Smooth muscle cell of the brain vasculature (primary cell): ENCODE results near the gene DIP2B.
"Not testable (repeated sequence)": the region's sequence is repeated elsewhere in the genome, so short reads cannot be mapped to it uniquely, and the experiment has no call there.

Experiments used
- DNase-seq: peaks from one replicate; pipeline ENCODE4 v3.0.0-alpha.2; 2012; ENCODE audit warnings: low read depth, low spot score

Gene DIP2B

DNA sequence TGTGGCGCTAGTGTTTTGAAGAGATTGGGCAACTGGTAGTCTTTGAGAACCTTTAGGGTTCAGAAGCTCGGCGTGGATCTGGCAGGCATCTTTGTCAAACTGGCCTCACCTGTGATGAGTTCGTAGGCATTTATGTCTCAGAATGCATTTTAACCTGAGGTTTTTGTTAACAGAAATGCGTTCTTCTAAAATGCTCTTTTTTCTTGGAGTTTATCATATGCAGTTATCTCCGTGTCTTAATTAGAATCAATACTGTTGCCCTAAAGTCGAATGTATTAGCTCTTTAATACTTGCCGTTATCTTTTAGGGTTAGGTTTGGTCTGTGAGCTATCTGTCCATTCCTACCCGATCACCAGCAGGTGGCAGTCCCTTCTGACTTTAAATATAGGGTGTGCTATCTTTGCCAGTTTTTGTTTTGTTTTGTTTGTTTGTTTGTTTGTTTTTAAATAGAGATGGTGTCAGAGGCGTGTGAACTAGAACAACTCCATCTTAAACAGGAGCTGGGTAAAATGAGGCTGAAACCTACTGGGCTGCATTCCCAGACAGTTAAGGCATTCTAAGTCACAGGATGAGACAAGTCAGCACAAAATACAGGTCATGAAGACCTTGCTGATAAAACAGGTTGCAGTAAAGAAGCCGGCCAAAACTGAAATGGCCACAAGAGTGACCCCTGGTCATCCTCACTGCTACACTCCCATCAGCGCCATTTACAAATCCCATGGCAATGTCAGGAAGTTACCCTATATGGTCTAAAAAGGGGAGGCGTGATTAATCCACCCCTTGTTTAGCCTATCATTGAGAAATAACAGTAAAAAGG is 260.5 kb downstream of the DIP2B start:
- DNase-seq: no peak

DNA sequence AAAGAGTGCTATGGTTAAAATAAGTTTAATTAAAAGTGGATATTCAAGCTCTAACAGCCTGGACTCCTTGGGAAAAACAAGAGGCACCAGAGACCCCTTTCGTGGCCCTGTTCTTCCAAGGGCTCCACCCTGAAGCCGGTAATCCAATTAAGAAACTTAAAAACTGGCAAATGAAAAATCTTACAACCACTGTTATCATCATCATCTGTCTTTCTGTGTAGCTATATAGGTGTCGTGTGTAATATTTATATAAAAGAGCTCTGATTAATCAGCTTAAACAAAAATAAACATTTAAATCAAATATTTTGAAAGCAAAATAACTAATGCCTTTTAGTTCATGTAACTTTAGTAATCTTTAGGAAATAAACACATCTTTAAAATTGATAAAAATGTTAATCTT is 263.6 kb downstream of the DIP2B start:
- DNase-seq: no peak

DNA sequence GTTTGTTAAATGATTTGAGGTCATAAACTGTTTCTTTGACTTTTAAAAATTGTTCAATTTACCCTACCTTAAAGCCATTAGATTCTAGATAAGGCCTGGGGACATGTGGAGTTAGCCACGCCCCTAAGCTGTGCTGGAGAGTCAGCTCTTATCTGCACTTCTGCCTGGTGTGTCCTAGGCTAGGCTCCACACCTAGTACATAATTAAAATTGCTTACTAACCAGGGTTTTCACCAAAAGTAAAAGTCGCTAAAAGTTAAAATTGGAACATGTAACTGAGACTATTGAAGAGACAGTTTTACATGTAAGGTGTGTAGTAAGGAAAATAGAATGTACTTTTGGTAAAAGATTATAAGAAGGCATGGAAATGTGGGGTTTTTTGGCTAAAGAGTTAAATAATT is 264.0 kb downstream of the DIP2B start:
- not testable (repeated sequence) for DNase-seq

DNA sequence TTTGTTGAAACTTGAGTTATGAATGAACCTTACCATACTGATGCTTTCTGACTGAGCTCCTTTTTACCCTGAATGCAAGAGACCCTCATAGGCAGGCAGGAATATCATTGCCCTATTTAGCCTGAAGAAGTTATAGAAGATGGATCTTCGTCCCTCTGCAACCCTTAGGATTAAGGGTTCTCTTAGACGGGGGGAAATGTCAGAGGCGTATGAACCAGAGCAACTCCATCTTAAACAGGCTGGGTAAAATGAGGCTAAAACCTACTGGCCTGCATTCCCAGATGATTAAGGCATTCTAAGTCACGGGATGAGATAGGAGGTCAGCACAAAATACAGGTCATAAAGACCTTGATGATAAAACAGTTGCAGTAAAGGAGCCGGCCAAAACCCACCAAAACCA is 266.6 kb downstream of the DIP2B start:
- no peak for DNase-seq

DNA sequence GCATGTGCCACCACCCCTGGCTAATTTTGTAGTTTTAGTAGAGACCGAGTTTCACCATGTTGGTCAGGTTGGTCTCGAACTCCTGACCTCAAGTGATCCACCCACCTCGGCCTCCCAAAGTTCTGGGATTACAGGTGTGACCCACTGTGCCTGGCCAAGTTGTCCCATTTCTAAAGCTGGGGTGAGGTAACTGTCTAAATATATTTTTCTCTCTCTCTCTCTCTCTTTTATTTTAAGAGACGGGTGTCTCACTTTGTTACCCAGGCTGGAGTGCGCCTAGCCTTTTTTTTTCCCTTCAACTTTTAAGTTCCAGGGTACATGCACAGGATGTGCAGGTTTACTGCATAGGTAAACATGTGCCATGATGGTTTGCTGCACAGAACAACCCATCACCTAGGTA is 267.7 kb downstream of the DIP2B start:
- no peak for DNase-seq

DNA sequence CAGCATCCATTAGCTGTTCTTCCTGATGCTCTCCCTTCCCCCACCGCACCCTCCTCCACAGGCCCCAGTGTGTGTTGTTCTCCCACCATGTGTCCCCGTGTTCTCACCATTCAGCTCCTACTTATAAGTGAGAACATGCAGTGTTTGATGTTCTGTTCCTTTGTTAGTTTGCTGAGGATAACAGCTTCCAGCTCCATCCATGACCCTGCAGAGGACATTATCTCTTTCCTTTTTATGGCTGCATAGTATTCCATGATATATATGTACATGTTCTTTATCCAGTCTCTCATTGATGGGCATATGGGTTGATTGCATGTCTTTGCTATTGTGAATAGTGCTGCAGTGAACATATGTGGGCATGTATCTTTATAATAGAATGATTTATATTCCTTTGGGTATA is 268.1 kb downstream of the DIP2B start:
- no peak for DNase-seq

DNA sequence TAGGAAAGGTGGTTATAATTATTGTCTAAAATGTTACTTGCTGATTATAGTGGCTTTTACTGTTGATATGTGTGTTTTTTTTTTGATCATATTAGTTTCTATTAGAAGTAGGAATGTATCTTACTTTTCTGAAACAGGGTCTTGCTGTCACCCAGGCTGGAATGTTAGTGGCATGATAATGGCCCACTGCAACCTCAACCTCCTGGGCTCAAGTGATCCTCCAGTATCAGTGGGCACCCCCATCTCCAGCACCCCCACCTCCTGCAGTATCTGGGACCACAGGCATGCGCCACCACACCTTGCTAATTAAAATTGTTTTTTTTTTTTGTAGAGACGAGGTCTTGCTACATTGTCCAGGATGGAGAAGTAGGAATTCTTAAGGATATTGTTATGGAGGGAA is 270.5 kb downstream of the DIP2B start:
- no peak for DNase-seq

DNA sequence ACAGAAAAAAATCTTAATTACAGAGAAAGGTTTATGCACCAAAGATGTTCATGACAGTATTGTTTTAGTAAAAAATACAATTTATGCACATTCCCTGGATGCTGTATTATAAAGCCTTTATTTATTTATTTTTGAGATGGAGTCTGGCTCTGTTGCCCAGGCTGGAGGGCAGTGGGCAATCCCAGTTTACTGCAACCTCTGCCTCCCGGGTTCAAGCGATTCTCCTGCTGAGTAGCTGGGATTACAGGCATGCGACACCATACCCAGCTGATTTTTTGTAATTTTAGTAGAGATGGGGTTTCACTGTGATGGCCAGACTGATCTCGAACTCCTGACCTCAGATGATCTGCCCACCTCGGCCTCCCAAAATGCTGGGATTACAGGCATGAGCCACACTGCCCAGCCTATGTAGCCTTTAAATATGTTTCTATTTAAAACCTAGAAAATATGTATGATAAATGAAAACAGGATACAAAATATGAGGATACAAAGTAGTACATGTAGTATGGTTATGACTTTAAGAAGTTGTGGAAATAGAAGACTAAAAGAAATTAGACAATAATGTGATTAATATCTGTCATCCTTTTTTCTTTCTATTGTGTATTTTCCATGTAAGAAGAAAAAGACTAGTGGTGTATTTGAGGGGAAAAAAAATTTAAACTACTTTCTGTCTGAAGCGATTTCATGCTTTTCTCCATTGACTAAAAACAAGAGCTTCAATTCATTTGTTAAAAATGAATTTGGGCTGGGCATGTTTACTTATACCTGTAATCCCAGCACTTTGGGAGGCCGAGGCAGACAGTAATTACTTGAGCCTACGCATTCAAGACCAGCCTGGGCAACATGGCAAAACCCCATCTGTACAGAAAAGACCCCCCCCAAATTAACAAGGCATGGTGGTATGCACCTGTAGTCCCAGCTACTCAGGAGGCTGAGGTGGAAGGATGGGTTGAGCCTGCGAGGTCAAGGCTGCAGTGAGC is 272.3 kb downstream of the DIP2B start:
- no peak for DNase-seq

DNA sequence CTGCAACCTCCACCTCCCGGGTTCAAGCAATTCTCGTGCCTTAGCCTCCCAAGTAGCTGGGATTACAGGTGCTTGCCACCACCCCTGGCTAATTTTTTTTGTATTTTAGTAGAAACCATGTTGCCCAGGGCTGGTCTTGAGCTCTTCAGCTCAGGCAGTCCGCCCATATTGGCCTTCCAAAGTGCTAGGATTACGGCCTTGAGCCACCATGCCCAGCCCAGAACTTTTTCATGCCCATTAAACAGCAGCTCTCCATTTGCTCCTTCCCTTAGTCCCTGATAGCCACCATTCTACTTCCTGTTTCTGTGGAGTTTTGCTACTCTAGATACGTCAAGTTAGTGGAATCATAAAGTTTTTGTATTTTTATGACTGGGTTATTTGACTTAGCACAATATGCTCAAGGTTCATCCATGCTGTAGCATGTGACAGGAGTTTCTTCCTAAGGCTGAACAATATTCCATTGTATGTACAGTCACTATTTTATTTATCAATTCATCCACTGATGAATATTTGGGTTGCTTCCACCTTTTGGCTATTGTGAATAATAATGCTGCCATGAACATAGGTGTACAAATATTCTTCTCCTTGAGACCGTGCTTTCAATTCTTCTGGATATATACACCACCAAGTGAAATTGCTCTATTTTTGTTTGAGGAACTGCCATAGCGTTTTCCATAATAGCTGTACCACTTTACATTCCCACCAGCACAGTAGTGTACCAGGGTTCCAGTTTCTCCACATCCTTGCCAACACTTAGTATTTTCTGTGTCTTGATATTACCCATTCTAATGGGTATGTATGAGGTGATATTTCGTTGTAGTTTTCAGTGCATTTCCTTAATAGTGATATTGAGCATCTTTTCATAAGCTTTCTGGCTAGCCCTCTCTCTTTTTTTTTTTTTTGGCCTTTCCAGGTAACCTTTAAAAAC is 274.1 kb downstream of the DIP2B start:
- DNase-seq: no peak

DNA sequence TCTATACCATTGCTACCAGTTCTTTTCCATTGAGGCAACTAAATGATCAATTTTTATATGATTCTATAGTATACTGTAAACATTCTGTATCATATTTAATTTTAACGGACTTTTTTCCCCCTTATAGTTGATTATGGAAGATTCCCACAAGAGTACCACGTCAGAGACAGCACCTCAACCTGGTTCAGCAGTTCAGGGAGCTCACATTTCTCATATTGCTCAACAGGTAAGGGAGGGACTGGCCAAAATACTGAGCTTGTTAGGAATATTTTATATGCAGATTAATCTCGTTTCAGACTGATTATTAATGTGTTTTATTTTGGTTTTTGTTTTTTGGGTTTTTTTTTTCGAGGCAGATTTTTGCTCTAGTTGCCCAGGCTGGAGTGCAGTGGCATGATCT is 275.2 kb downstream of the DIP2B start:
- DNase-seq: no peak

DNA sequence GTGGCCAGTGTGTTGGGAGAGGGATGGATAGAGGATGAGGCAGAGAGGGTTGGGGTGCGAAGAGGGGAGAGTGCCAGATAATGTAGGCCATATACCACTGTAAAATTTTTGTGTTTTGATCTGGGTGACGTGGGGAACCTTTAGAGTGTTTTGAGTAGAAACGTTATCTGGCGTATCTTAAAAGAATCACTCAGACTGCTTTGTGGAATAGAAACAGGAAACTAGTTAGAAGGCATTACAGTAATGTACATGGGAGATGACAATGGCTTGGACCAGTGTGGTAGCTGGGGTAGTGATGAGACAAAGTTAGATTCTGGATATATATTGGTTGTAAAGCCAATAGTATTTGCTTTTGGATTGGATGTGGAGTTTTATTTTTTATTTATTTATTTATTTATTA is 279.7 kb downstream of the DIP2B start:
- DNase-seq: no peak

DNA sequence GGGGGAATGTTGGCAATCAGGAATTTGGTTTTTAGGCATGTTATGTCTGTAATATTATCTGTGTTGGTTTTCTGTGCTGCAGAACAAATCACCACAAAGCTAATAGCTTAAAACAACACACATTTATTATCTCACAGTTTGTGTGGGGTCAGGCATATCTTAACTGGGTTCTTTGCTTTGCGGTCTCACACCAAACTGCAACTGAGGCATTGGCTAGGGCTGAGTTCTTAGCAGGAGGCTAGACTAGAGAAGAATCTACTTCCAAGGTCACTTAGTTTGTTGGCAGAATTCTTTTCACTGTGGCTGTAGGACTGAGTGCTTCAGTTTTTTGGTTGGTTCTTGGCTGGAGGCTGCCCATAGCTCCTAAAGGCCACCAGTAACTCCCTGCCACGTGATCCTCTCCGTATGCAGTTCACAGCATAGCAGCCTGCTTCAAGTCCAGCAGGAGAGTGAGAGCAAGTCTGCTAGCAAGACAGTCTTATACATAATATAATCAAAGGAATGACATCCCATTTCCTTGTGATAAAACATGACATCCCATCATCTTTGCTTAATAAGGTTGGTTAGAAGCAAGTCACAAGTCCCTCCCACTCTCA is 280.7 kb downstream of the DIP2B start:
- DNase-seq: no peak

DNA sequence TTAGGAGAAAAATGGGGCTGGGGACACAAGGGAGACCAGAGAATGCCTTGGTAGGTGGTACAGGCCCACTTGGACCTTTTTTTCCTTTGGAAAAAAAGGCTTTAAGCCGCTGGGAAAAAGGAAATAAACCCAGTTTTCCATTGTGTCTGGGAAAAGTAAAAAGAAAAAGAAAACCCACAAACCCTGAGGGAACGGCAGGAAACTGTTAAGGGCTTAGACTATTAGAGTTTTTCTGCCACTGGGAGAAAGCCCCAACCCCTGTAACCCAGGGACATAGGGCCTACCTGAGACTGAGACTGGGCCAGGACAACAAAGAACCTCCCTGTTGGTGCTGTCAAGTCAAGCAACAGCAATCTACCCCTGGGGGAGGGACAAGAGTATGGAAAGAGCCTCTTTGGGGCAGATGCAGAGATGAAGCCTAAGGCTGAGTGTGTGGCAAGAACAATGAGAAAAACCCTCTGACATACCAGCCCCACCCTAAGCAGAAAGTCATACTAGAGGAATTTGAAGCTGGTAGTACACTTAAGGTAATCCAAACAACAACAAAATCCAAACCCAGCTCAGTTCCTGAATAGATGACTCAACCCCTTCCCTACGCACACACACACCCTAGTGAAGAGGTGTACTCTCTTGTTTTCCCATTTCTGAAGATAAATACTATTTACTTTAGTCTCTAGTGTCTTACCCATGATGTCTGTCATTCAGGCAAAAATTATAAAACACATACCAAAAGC is 281.9 kb downstream of the DIP2B start:
- DNase-seq: no peak

DNA sequence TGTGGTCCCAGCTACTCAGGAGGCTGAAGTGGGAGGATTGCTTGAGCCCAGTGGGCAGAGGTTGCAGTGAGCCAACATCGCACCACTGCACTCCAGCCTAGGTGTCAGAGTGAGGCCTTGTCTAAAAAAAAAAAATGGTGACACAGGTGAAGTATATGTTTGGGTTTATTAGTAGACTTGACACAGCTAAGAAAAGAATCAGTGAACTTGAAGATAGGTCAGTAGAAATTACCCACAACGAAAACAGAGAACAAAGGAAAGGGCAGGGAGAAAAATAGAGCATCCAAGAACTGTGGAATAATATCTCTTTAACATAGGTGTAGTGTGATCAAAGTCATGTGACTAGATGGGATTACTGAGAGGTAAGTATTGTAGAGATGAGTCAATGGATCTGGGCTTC is 282.8 kb downstream of the DIP2B start:
- no peak for DNase-seq

DNA sequence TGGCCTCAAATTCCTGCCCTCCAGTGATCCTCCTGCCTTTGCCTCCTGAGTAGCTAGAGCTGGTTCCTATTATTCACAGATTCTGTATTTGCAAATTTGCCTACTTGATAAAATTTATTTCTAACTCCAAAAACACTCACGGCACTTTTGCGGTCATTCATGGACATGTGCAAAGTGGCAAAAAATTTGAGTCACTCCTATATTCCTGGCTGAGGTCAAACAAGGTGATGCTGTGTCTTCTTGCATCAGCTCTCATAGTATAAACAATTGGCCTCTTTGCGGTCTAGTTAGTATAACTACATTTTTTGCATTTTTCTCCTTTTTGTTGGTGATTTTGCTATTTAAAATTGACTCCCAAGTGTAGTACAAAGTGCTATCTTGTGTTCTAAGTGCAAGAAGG is 283.8 kb downstream of the DIP2B start:
- no peak for DNase-seq

DNA sequence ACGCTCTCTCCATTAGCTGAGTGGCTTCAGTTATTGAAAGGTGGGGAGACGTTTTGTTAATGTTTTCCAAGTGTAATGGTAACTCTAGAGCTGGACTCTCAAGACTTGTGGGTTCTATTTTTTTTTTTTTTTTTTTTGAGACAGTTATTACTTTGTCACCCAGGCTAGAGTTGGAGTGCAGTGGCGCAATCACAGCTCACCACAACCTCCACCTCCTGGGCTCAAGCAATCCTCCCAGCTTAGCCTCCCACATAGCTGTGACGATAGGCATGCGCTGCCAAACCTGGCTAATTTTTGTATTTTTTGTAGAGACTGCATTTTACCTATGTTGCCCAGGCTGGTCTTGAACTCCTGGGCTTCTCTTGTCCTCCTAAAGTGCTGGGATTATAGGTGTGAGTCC is 285.3 kb downstream of the DIP2B start:
- no peak for DNase-seq
